ENCODE results near the gene KLHL29.

KLHL29 gene

GRCh38 chr2:23349508-23349907 lies 35.5 kb upstream of the KLHL29 start:
- Histone ChIP-seq H3K36me3 (ENCODE audit: control insufficient read depth, low read length) (no peaks in the 10 kb centered on the region), H3K4me2 (ENCODE audit: low read length) (no peak overlapping the region), H3K79me2 (ENCODE audit: control insufficient read depth, low read length) (no peaks in the 10 kb centered on the region), H3K9me2 (replicated peaks; ENCODE audit: control insufficient read depth, low read length) (no peaks in the 10 kb centered on the region), H3K4me1 (ENCODE audit: control insufficient read depth, low read length) (no peaks in the 10 kb centered on the region), H4K20me1 (ENCODE audit: control insufficient read depth, insufficient read depth, low read depth, low read length) (no peaks in the 10 kb centered on the region), H3K27ac (ENCODE audit: low read depth, low read length) (no peak overlapping the region), H3F3A (ENCODE audit: control insufficient read depth, insufficient read depth) (no peaks in the 10 kb centered on the region), H3K4me3 (ENCODE audit: low read length) (no peak overlapping the region), H3K9me3 (ENCODE audit: control insufficient read depth, insufficient read depth, low read length) (no peaks in the 10 kb centered on the region), H3K27me3 (ENCODE audit: control insufficient read depth, low read length) (peaks cover 9% of the 10 kb centered on the region)
- TF ChIP-seq EZH2phosphoT487 (IDR thresholded peaks at IDR 0.05; ENCODE audit: borderline replicate concordance, low read length) (no peak), CTCF (IDR thresholded peaks at IDR 0.05; ENCODE audit: low read depth, low read length, poor library complexity, severe bottlenecking) (no peak)

GRCh38 chr2:23350041-23350791 lies 34.8 kb upstream of the KLHL29 start:
- Histone ChIP-seq H3K4me3 (ENCODE audit: low read length) (no peak overlapping the region), H3K79me2 (ENCODE audit: control insufficient read depth, low read length) (no peaks in the 10 kb centered on the region), H4K20me1 (ENCODE audit: control insufficient read depth, insufficient read depth, low read depth, low read length) (no peaks in the 10 kb centered on the region), H3K9me3 (ENCODE audit: control insufficient read depth, insufficient read depth, low read length) (no peaks in the 10 kb centered on the region), H3K27me3 (ENCODE audit: control insufficient read depth, low read length) (peaks cover 10% of the 10 kb centered on the region), H3K4me2 (ENCODE audit: low read length) (no peak overlapping the region), H3F3A (ENCODE audit: control insufficient read depth, insufficient read depth) (no peaks in the 10 kb centered on the region), H3K36me3 (ENCODE audit: control insufficient read depth, low read length) (no peaks in the 10 kb centered on the region), H3K4me1 (ENCODE audit: control insufficient read depth, low read length) (no peaks in the 10 kb centered on the region), H3K9me2 (replicated peaks; ENCODE audit: control insufficient read depth, low read length) (no peaks in the 10 kb centered on the region), H3K27ac (ENCODE audit: low read depth, low read length) (no peak overlapping the region)
- no peak for TF ChIP-seq EZH2phosphoT487 (IDR thresholded peaks at IDR 0.05; ENCODE audit: borderline replicate concordance, low read length)
- TF ChIP-seq CTCF (IDR thresholded peaks at IDR 0.05; ENCODE audit: low read depth, low read length, poor library complexity, severe bottlenecking) = no peak

- Histone ChIP-seq H3K79me2 (ENCODE audit: control insufficient read depth, low read length) (no peaks in the 10 kb centered on the region), H3K9me2 (replicated peaks; ENCODE audit: control insufficient read depth, low read length) (no peaks in the 10 kb centered on the region), H3K4me2 (ENCODE audit: low read length) (no peak overlapping the region), H3K9me3 (ENCODE audit: control insufficient read depth, insufficient read depth, low read length) (no peaks in the 10 kb centered on the region), H3K36me3 (ENCODE audit: control insufficient read depth, low read length) (no peaks in the 10 kb centered on the region), H3F3A (ENCODE audit: control insufficient read depth, insufficient read depth) (no peaks in the 10 kb centered on the region), H3K4me1 (ENCODE audit: control insufficient read depth, low read length) (no peaks in the 10 kb centered on the region), H3K27ac (ENCODE audit: low read depth, low read length) (no peak overlapping the region), H3K4me3 (ENCODE audit: low read length) (no peak overlapping the region), H4K20me1 (ENCODE audit: control insufficient read depth, insufficient read depth, low read depth, low read length) (no peaks in the 10 kb centered on the region), H3K27me3 (ENCODE audit: control insufficient read depth, low read length) (peaks cover 10% of the 10 kb centered on the region)
- no peak for TF ChIP-seq CTCF (IDR thresholded peaks at IDR 0.05; ENCODE audit: low read depth, low read length, poor library complexity, severe bottlenecking)
- no peak for TF ChIP-seq EZH2phosphoT487 (IDR thresholded peaks at IDR 0.05; ENCODE audit: borderline replicate concordance, low read length)
Measured at GRCh38 chr2:23350792-23351355, 34.1 kb upstream of the KLHL29 start.
